IMR-90 (cell line): Measurements from ENCODE around the gene LEPROT. TPM values are rescaled to one million over a fixed set of nuclear protein-coding genes. Genes with fewer than 3 reads are reported as not detected.
"Not testable (repeated sequence)": the region's sequence is repeated elsewhere in the genome, so short reads cannot be mapped to it uniquely, and the experiment has no call there.

Experiments used
- ATAC-seq: fragments of 200-7000 bp; cut with Tn5 transposase; 2 replicates; pipeline ENCODE4 v1.9.1; 2020; ENCODE audit warnings: low read depth, mild to moderate bottlenecking, moderate library complexity
- BruUV-seq: library from RNA; stranded (reverse); fragments of 400-500 nt; replicated peaks from 2 replicates; lab custom pipeline; 2021; lab: Mats Ljungman, UMichigan
- CTCF ChIA-PET: fragments of 300-600 bp; formaldehyde crosslinking; extraction: SDS; loops from one replicate; lab custom pipeline; 2021; ENCODE audit warnings: antibody characterized with exemption; lab: Yijun Ruan, JAX
- POLR2A ChIA-PET: fragments of 300-600 bp; sonication (Branson Sonifier 250); formaldehyde crosslinking; loops from one replicate; lab custom pipeline; 2022; ENCODE audit warnings: antibody characterized with exemption; ENCODE audit not compliant: unreplicated experiment; lab: Charles Lee
- DNase-seq: peaks from one replicate; pipeline ENCODE4 v3.0.0; 2013
- H2AFZ ChIP-seq: replicated peaks from 2 replicates; pipeline ENCODE3; 2013; ENCODE audit warnings: low read length, mild to moderate bottlenecking; ENCODE audit not compliant: poor library complexity
- H2AK5ac ChIP-seq: 2 replicates; pipeline ENCODE4 v1.6.1; 2013; ENCODE audit warnings: low read depth, low read length, inconsistent platforms
- H2AK9ac ChIP-seq: replicated peaks from 2 replicates; pipeline ENCODE3; 2013; ENCODE audit warnings: mild to moderate bottlenecking, low read depth, low read length, moderate library complexity; ENCODE audit not compliant: poor library complexity
- H2BK120ac ChIP-seq: 2 replicates; pipeline ENCODE4 v1.6.1; 2013; ENCODE audit warnings: low read depth, low read length, inconsistent platforms
- H2BK15ac ChIP-seq: 3 replicates; pipeline ENCODE4 v1.6.1; 2013; ENCODE audit warnings: low read depth, low read length, inconsistent platforms
- H2BK20ac ChIP-seq: 2 replicates; pipeline ENCODE4 v1.6.1; 2013; ENCODE audit warnings: low read depth, mild to moderate bottlenecking, inconsistent platforms, low read length, moderate library complexity
- H2BK5ac ChIP-seq: 2 replicates; pipeline ENCODE4 v1.6.1; 2013; ENCODE audit warnings: mild to moderate bottlenecking, low read depth, low read length, inconsistent platforms; ENCODE audit not compliant: poor library complexity, severe bottlenecking
- H3K14ac ChIP-seq: replicated peaks from 2 replicates; pipeline ENCODE4 v1.6.1; 2013; ENCODE audit warnings: low read depth, low read length, inconsistent platforms
- H3K18ac ChIP-seq: 2 replicates; pipeline ENCODE4 v1.6.1; 2013; ENCODE audit warnings: low read depth, low read length, control low read depth
- H3K23ac ChIP-seq: 2 replicates; pipeline ENCODE4 v1.6.1; 2013; ENCODE audit warnings: low read depth, low read length, inconsistent platforms
- H3K27ac ChIP-seq: 2 replicates; pipeline ENCODE4 v1.5.1; 2013; ENCODE audit warnings: mild to moderate bottlenecking, control low read depth, low read length; ENCODE audit not compliant: insufficient read depth
- H3K27me3 ChIP-seq: 2 replicates; pipeline ENCODE4 v1.6.1; 2013; ENCODE audit warnings: low read length; ENCODE audit not compliant: control insufficient read depth, insufficient read depth
- H3K36me3 ChIP-seq: 2 replicates; pipeline ENCODE4 v1.6.1; 2013; ENCODE audit warnings: low read length, mixed read lengths; ENCODE audit not compliant: control insufficient read depth, insufficient read depth
- H3K4ac ChIP-seq: 2 replicates; pipeline ENCODE4 v1.6.1; 2013; ENCODE audit warnings: low read depth, low read length, inconsistent platforms
- H3K4me1 ChIP-seq: 2 replicates; pipeline ENCODE4 v1.6.1; 2013; ENCODE audit warnings: low read length, mixed read lengths; ENCODE audit not compliant: control insufficient read depth, insufficient read depth
- H3K4me2 ChIP-seq: 2 replicates; pipeline ENCODE4 v1.6.1; 2013; ENCODE audit warnings: low read depth, mild to moderate bottlenecking, control low read depth, low read length, moderate library complexity
- H3K4me3 ChIP-seq: 2 replicates; pipeline ENCODE4 v1.5.1; 2013; ENCODE audit warnings: low read depth, mild to moderate bottlenecking, control low read depth, low read length, moderate library complexity; ENCODE audit not compliant: insufficient read depth
- H3K56ac ChIP-seq: 2 replicates; pipeline ENCODE4 v1.6.1; 2013; ENCODE audit warnings: low read length, inconsistent platforms; ENCODE audit not compliant: insufficient read depth; ENCODE audit errors: extremely low read depth
- H3K79me1 ChIP-seq, 2 experiments: 2 replicates each; pipeline ENCODE4 v1.6.1; 2013; ENCODE audit warnings: low read length in 2 of 2, inconsistent platforms in 1 of 2, low read depth in 1 of 2
- H3K9ac ChIP-seq: 2 replicates; pipeline ENCODE4 v1.6.1; 2013; ENCODE audit warnings: low read depth, low read length, control low read depth
- H3K9me1 ChIP-seq: 2 replicates; pipeline ENCODE4 v1.6.1; 2013; ENCODE audit warnings: low read length, inconsistent platforms; ENCODE audit not compliant: insufficient read depth
- H3K9me3 ChIP-seq: 2 replicates; pipeline ENCODE4 v1.6.1; 2013; ENCODE audit warnings: low read length; ENCODE audit not compliant: control insufficient read depth, insufficient read depth
- H4K20me1 ChIP-seq: 2 replicates; pipeline ENCODE4 v1.6.1; 2013; ENCODE audit warnings: low read length, inconsistent platforms; ENCODE audit not compliant: insufficient read depth
- H4K5ac ChIP-seq: 2 replicates; pipeline ENCODE4 v1.6.1; 2013; ENCODE audit warnings: mild to moderate bottlenecking, low read depth, low read length, control low read depth
- H4K8ac ChIP-seq, 2 experiments: 2 replicates each; pipeline ENCODE4 v1.6.1; 2013; ENCODE audit warnings: low read depth in 2 of 2, low read length in 2 of 2, control low read depth in 1 of 2, inconsistent platforms in 1 of 2
- H4K91ac ChIP-seq: 2 replicates; pipeline ENCODE4 v1.6.1; 2013; ENCODE audit warnings: low read depth, low read length, inconsistent platforms; ENCODE audit not compliant: insufficient read depth
- WGBS, 2 experiments: methylation state at CpG; one replicate each; pipeline versions ENCODE4 v1.1.5 to v1.1.7; 2013; ENCODE audit warnings: missing lambda C conversion rate in 2 of 2; ENCODE audit not compliant: insufficient read length in 1 of 2; ENCODE audit errors: extremely low coverage in 2 of 2; 5-methylcytosine and 5-hydroxymethylcytosine counted together
- dilution Hi-C: fragments of 300-500 bp; cut with HindIII; formaldehyde crosslinking; loops from one replicate; pipeline ENCODE4 v1.14.3; 2018; ENCODE audit warnings: low sequenced_read_pairs; ENCODE audit not compliant: unreplicated experiment
- in situ Hi-C: fragments of 300-500 bp; cut with MboI; formaldehyde crosslinking; loops from 3 replicates; pipeline ENCODE4 v1.14.3; 2019; ENCODE audit warnings: low sequenced_read_pairs, inconsistent platforms, mixed read lengths
- intact Hi-C: fragments of 100-400 bp; cut with micrococcal nuclease; formaldehyde crosslinking; loops from 2 replicates; pipeline ENCODE4 v1.10.0; 2022
- polyA plus RNA-seq, 3 experiments: library from polyadenylated mRNA; depleted of rRNA; stranded (reverse); fragments of >200 nt; gene quantifications; 2 replicates each; pipeline ENCODE4 v1.2.3, GENCODE V29; 2012; ENCODE audit warnings: low replicate concordance in 1 of 3
- total RNA-seq: library from RNA; depleted of rRNA; stranded (reverse); fragments of >200 nt; gene quantifications from 2 replicates; pipeline ENCODE4 v1.2.3, GENCODE V29; 2012

LEPROT gene
- total and polyA plus RNA-seq, 2 of the 4 experiments (the other 2 are of a cell fraction): 21.0 to 40.2 TPM

DNA sequence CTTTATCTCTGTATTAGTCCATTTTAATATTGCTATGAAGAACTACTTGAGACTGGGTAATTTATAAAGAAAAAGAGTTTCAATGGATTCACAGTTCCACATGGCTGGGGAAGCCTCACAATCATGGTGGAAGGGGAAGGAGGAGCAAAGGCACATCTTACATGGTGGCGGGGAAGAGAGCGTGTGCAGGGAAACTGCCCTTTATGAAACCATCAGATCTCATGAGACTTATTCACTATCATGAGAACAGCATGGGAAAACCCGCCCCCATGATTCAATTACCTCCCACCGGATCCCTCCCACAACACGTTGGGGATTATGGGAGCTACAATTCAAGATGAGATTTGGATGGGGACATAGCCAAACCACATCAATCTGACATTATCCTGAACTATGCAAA is 36.0 kb upstream of the LEPROT start:
- dilution Hi-C loops, H4K20me1 ChIP-seq, POLR2A ChIA-PET, in situ Hi-C loops, H2BK15ac ChIP-seq, intact Hi-C loops, H2BK120ac ChIP-seq, H2AK5ac ChIP-seq, H3K4me1 ChIP-seq, H4K91ac ChIP-seq, DNase-seq, H3K36me3 ChIP-seq, ATAC-seq, H3K27ac ChIP-seq, H2AK9ac ChIP-seq, H2AFZ ChIP-seq, H3K23ac ChIP-seq, BruUV-seq, H4K5ac ChIP-seq, H3K79me1 ChIP-seq, CTCF ChIA-PET, H3K14ac ChIP-seq, H4K8ac ChIP-seq, H3K9me3 ChIP-seq, H3K56ac ChIP-seq, H3K4me2 ChIP-seq, H2BK5ac ChIP-seq, H3K9ac ChIP-seq, H2BK20ac ChIP-seq, H3K9me1 ChIP-seq, H3K27me3 ChIP-seq, H3K18ac ChIP-seq, H3K4me3 ChIP-seq, H3K4ac ChIP-seq: not testable (repeated sequence)
- WGBS, 2 experiments: no CpG with 5 or more reads among the region's 5 CpGs
